Activated naive CD8-positive, alpha-beta T cell treated with anti-CD3 and anti-CD28 coated beads, Interleukin-2, amount 50 U/mL, for 24 hours (primary cell): ENCODE results near the gene GABRD.
"Not testable (repeated sequence)": the region's sequence is repeated elsewhere in the genome, so short reads cannot be mapped to it uniquely, and the experiment has no call there.

Experiments
- ATAC-seq: fragments of 150-1000 bp; cut with Tn5 transposase; one replicate; pipeline ENCODE4 v1.10.0; 2021
- DNase-seq: peaks from one replicate; pipeline ENCODE4 v3.0.0; 2021
- H3K27ac Mint-ChIP-seq: one replicate; pipeline ENCODE4 v1.8.0; 2021; ENCODE audit warnings: mild to moderate bottlenecking, mixed read lengths
- H3K27me3 Mint-ChIP-seq: one replicate; pipeline ENCODE4 v1.8.0; 2021; ENCODE audit warnings: mixed read lengths
- H3K36me3 Mint-ChIP-seq: one replicate; pipeline ENCODE4 v1.8.0; 2021; ENCODE audit warnings: low read depth, mixed read lengths
- H3K4me1 Mint-ChIP-seq: one replicate; pipeline ENCODE4 v1.8.0; 2021; ENCODE audit warnings: mixed read lengths
- H3K4me3 Mint-ChIP-seq: one replicate; pipeline ENCODE4 v1.8.0; 2021; ENCODE audit warnings: mild to moderate bottlenecking, moderate library complexity, mixed read lengths
- H3K9me3 Mint-ChIP-seq: one replicate; pipeline ENCODE4 v1.8.0; 2021; ENCODE audit warnings: mixed read lengths

GABRD gene

DNA sequence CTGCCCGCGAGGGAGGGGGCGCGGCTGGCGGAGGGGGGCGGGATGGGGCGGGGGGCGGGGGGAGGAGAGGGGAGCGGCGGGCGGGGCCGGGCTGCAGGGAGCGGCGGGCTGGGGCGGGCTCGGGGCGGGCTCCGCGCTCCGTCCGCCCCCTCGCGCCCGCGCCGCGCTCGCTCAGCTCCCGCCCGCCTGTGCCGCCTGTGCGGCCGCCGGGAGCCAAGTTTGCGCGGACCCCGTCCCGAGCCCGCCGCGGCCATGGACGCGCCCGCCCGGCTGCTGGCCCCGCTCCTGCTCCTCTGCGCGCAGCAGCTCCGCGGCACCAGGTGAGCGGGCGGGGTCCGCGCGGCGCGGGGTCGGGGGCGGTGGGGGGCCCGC is at the start of gene GABRD:
Gene GABRD (plus strand): TSS at position 174 of the 372 bp plus-strand sequence. CDS start 79 bp downstream, at position 253.
- Mint-ChIP-seq H3K4me1 (peaks cover 2% of the 10 kb centered on the region), H3K9me3 (no peaks in the 10 kb centered on the region), H3K27me3 (peaks cover 57% of the 10 kb centered on the region), H3K36me3 (peaks cover 1% of the 10 kb centered on the region), H3K4me3 (peak within 1 kb of the TSS; percentile 62), H3K27ac (no peak within 1 kb of the TSS)
- DNase-seq = no peak
- no peak for ATAC-seq

DNA sequence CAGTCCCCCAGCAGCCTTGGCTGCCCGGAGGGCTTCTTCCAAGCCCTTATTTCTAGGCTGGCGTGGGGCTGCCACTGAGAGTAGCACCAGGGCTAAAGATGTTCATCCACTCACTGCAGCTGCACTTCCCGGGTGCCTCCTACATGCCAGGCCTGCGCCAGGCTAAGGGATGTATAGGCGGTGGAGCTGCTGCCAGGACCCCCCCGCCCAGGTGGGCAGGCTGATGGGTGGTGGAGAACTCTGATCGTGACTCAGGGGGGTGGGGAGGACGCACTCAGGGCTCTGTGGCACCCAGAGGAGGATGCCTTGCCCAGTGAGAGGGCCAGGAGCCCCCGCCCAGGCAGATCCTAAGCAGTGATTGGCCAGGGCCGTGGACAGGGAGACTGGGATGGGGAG is 49.6 kb upstream of the GABRD start:
- no peak overlapping the region for H3K4me3 Mint-ChIP-seq
- no peak for DNase-seq
- H3K9me3 Mint-ChIP-seq = no peaks in the 10 kb centered on the region
- no peak overlapping the region for H3K27ac Mint-ChIP-seq
- no peaks in the 10 kb centered on the region for H3K36me3 Mint-ChIP-seq
- H3K4me1 Mint-ChIP-seq = no peaks in the 10 kb centered on the region
- ATAC-seq = no peak
- H3K27me3 Mint-ChIP-seq = peaks cover 7% of the 10 kb centered on the region

- ATAC-seq = no peak
Measured at GRCh38 chr1:1969953-1970716, 49.0 kb upstream of the GABRD start.

DNA sequence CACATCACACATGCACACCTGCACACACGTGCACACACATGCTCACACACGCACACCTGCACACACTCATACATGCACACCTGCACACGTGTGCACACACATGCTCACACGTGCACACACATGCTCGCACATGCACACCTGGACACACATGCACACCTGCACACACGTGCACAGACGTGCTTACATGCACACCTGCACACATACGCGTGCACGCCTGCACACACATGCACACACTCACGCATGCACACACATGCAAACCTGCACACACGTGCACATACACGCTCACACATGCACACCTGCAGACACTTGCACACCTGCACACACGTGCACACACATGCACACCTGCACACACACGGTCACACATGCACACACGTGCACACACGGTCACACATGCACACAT is 48.1 kb upstream of the GABRD start:
- H3K27me3 Mint-ChIP-seq = peaks cover 14% of the 10 kb centered on the region
- no peak overlapping the region for H3K4me3 Mint-ChIP-seq
- DNase-seq = no peak
- no peak for ATAC-seq
- no peak overlapping the region for H3K27ac Mint-ChIP-seq
- H3K36me3 Mint-ChIP-seq = no peaks in the 10 kb centered on the region
- H3K9me3 Mint-ChIP-seq = no peaks in the 10 kb centered on the region
- H3K4me1 Mint-ChIP-seq = no peaks in the 10 kb centered on the region

More at GRCh38 chr1:1969953-1970716, 49.0 kb upstream of the GABRD start:
- DNase-seq = no peak
- Mint-ChIP-seq H3K27me3 (peaks cover 9% of the 10 kb centered on the region), H3K9me3 (no peaks in the 10 kb centered on the region), H3K4me1 (no peaks in the 10 kb centered on the region), H3K36me3 (no peaks in the 10 kb centered on the region), H3K27ac (no peak overlapping the region), H3K4me3 (no peak overlapping the region)

- Mint-ChIP-seq H3K36me3 (no peaks in the 10 kb centered on the region), H3K4me1 (no peaks in the 10 kb centered on the region), H3K27me3 (peaks cover 14% of the 10 kb centered on the region), H3K27ac (no peak overlapping the region), H3K9me3 (no peaks in the 10 kb centered on the region), H3K4me3 (no peak overlapping the region)
- ATAC-seq = no peak
- DNase-seq = no peak
Measured at GRCh38 chr1:1971688-1972087, 47.5 kb upstream of the GABRD start.

DNA sequence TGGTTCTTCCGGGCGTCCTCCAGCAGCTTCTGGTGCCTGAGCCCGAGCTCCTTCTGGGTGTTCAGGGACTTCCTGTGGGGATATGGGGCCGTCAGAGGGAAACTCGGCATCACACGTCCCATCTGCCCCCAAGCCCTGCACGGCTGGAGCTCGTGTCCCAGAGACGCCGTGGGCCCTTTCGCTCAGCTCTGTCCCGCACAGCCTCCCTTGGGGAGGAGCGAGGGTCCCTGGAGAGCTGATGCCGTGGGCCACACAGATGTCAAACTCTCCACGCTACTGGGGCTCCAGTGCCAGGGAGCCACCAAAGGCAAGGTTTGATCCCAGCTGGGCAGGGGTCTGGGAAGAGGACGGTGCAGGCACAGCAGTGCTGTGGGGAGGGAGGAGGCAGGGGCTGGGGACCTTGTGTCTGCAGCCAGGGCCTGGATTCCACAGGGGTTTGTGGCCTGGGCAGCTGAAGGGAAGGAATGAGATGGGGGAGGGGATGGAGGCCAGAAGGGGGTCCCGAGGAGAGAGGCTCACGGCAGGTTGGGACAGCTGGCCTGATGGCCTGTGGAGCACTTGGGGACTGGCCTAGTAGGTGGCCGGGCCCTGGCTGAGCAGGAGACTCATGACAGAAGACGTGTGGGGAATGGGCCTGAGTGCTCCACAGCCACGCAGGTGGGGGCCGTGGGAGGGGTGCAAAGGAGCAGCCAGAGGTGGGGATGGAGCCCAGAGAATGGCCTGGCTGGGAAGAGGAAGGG is 46.0 kb upstream of the GABRD start:
- H3K27me3 Mint-ChIP-seq = peaks cover 11% of the 10 kb centered on the region
- H3K27ac Mint-ChIP-seq = no peak overlapping the region
- DNase-seq (no peak), ATAC-seq (no peak)
- no peaks in the 10 kb centered on the region for H3K4me1 Mint-ChIP-seq
- H3K9me3 Mint-ChIP-seq = no peaks in the 10 kb centered on the region
- no peak overlapping the region for H3K4me3 Mint-ChIP-seq
- no peaks in the 10 kb centered on the region for H3K36me3 Mint-ChIP-seq

DNA sequence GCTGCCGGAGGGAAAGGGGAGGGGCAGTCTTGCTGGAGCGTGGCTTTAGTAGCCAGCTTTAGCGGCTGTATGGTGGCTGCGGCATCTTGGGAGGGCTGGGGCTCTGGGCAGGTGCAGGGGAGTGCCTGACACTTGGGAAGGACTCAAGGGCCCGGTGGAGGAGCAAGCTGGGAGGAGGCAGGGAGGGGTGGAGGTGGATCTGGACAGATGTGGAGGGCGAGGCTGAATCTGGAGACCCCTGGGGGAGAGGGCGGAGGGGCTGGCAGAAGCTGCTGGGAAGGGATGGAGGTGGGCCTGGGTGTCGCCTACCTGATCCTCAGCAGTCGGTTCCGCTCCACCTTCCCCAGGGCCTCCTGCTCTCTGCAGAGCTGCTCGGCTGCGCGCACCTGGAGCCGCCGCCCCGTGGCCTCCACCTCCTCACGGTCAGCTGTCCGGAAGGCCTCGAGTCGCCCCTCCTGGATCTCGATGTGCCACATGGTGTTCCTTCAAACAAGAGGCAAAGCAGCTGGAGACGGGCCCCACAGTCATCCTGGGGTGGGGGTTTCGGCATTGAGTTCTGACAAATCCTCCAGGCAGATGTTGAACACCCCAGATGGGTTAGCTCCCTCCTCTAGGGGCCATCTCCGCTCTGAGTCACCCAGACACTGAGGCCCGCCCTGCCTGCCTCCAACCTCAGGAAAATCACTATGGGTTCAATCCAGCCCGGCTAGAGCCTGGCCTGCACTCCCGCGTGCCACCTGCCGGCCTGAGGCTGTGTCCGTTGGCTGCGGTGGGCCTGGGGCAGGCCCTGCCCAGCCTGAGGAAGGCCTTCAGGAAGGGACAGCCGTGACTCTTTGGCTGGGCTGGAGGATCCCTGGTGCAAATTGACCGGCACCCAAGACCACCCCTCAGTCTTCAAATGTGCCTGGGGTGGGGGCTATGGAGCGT is 45.2 kb upstream of the GABRD start:
- H3K9me3 Mint-ChIP-seq = no peaks in the 10 kb centered on the region
- no peaks in the 10 kb centered on the region for H3K36me3 Mint-ChIP-seq
- H3K27me3 Mint-ChIP-seq = peaks cover 11% of the 10 kb centered on the region
- ATAC-seq = peak; percentile 3
- no peaks in the 10 kb centered on the region for H3K4me1 Mint-ChIP-seq
- no peak overlapping the region for H3K27ac Mint-ChIP-seq
- no peak overlapping the region for H3K4me3 Mint-ChIP-seq
- no peak for DNase-seq

GRCh38 chr1:1974834-1975233 is 44.3 kb upstream of the GABRD start:
- Mint-ChIP-seq H3K4me3 (no peak overlapping the region), H3K27ac (no peak overlapping the region), H3K27me3 (peaks cover 11% of the 10 kb centered on the region), H3K4me1 (no peaks in the 10 kb centered on the region), H3K9me3 (no peaks in the 10 kb centered on the region), H3K36me3 (no peaks in the 10 kb centered on the region)
- no peak for DNase-seq
- ATAC-seq = no peak

DNA sequence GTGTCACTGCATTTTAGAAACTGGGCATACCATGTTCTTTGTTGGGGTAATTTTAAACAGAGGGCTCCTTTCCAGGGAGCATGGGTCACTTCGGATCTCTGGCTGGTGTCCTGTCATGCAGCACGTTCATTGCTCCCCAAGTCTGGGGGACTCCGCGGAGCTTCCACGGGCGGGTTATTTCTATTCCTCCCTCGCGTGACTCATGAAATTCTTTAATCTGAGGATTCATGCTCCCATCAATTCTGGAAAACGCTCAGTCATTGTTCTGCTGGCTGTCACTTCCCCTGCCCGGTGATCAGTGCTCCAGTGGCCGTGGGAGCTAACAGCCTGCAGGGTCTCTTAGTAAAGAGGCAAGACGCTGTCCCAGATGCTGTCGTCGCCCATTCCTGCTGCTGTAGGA is 43.6 kb upstream of the GABRD start:
- Mint-ChIP-seq H3K4me1 (no peaks in the 10 kb centered on the region), H3K9me3 (no peaks in the 10 kb centered on the region), H3K4me3 (no peak overlapping the region), H3K36me3 (no peaks in the 10 kb centered on the region), H3K27me3 (peaks cover 11% of the 10 kb centered on the region), H3K27ac (no peak overlapping the region)
- no peak for ATAC-seq
- DNase-seq = no peak

DNA sequence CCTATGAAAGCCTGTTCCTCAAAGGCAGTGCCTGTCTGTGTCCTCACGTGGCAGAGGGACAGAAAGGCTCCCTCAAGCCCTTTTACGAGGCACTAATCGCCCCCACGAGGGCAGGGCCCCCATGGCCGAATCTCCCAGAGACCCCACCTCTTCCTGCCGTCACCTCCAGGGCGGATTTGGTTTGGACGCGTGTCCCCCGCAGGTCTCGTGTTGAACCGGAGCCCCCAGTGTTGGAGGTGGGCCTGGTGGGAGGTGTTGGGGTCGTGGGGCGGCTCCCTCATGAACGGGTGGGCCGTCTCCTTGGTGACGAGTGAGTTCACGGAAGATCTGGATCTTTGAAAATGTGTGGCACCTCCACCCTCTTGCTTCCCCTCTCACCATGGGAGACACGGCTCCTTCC is 43.1 kb upstream of the GABRD start:
- Mint-ChIP-seq H3K4me1 (no peaks in the 10 kb centered on the region), H3K9me3 (no peaks in the 10 kb centered on the region), H3K27me3 (peaks cover 11% of the 10 kb centered on the region), H3K36me3 (no peaks in the 10 kb centered on the region), H3K27ac (no peak overlapping the region), H3K4me3 (no peak overlapping the region)
- ATAC-seq = no peak
- DNase-seq = no peak

DNA sequence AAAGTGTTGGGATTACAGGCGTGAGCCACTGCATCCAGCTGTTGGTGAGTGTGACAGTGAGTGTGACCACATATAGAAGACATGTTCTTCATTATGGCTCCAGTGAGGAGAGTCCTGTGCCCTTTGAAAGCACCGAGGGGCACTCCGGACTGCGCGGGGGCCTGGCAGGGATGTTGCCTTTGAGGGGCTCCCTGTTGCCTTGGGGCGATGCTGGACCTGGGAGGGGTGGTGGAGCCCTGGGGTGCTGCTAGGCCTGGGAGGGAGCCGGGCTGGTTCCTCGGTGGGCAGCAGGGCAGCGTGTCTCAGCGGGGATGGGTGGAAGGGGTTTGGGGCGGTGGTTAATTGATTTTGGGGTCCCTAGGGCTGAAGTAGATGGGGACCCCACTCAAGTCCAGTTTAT is 41.0 kb upstream of the GABRD start:
- Mint-ChIP-seq H3K4me1 (no peaks in the 10 kb centered on the region), H3K36me3 (no peaks in the 10 kb centered on the region), H3K27me3 (peaks cover 11% of the 10 kb centered on the region), H3K4me3 (no peak overlapping the region), H3K9me3 (no peaks in the 10 kb centered on the region), H3K27ac (no peak overlapping the region)
- no peak for ATAC-seq
- DNase-seq = no peak

GRCh38 chr1:1978690-1979481 is 40.3 kb upstream of the GABRD start:
- H3K4me1 Mint-ChIP-seq, H3K27me3 Mint-ChIP-seq, H3K36me3 Mint-ChIP-seq, ATAC-seq, H3K4me3 Mint-ChIP-seq, H3K9me3 Mint-ChIP-seq, H3K27ac Mint-ChIP-seq, DNase-seq: not testable (repeated sequence)

DNA sequence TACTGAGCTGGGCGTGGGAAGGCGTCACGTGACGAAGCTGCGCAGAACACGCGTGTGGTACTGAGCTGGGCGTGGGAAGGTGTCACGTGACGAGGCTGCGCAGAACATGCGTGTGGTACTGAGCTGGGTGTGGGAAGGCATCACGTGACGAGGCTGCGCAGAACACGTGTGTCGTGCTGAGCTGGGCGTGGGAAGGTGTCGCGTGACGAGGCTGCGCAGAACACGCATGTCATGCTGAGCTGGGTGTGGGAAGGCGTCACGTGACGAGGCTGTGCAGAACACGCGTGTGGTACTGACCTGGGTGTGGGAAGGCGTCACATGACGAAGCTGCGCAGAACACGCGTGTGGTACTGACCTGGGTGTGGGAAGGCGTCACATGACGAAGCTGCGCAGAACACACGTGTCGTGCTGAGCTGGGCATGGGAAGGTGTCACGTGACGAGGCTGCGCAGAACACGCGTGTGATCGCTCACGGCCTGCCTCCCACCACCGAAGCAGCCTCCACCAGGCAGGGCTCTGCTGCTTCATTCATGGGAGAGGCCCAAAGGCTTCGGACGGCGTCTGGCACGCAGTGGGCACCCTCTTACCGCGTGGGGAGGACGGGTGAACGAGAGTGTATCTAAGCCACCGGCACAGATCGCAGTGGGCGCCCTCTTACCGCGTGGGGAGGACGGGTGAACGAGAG is 39.5 kb upstream of the GABRD start:
- no peaks in the 10 kb centered on the region for H3K9me3 Mint-ChIP-seq
- H3K27ac Mint-ChIP-seq = no peak overlapping the region
- no peak for ATAC-seq
- DNase-seq = no peak
- no peak overlapping the region for H3K4me3 Mint-ChIP-seq
- no peaks in the 10 kb centered on the region for H3K4me1 Mint-ChIP-seq
- H3K27me3 Mint-ChIP-seq = peaks cover 7% of the 10 kb centered on the region
- no peaks in the 10 kb centered on the region for H3K36me3 Mint-ChIP-seq
